H9 (cell line): ENCODE results near the gene PIGL. TPM values are rescaled to one million over a fixed set of nuclear protein-coding genes. Genes with fewer than 3 reads are reported as not detected.

ENCODE experiments used
- DNase-seq: peaks from one replicate; pipeline ENCODE4 v3.0.0-alpha.2; 2017
- H2AFZ ChIP-seq: one replicate; pipeline ENCODE4 v1.6.1; 2013; ENCODE audit warnings: mild to moderate bottlenecking, low read length, control low read depth, moderate library complexity
- H2AK5ac ChIP-seq: 2 replicates; pipeline ENCODE4 v1.6.1; 2013; ENCODE audit warnings: low read length, control low read depth, mixed read lengths; ENCODE audit not compliant: insufficient read length
- H2BK120ac ChIP-seq: one replicate; pipeline ENCODE4 v1.6.1; 2013; ENCODE audit warnings: low read depth, mild to moderate bottlenecking, low read length, control low read depth, inconsistent platforms; ENCODE audit not compliant: poor library complexity, severe bottlenecking
- H2BK12ac ChIP-seq: 2 replicates; pipeline ENCODE4 v1.6.1; 2013; ENCODE audit warnings: low read length, control low read depth, mixed read lengths, low read depth; ENCODE audit not compliant: insufficient read length
- H2BK15ac ChIP-seq: 2 replicates; pipeline ENCODE4 v1.6.1; 2013; ENCODE audit warnings: low read depth, low read length, control low read depth
- H2BK20ac ChIP-seq: one replicate; pipeline ENCODE4 v1.6.1; 2013; ENCODE audit warnings: low read depth, mild to moderate bottlenecking, low read length, control low read depth, inconsistent platforms; ENCODE audit not compliant: poor library complexity, severe bottlenecking
- H2BK5ac ChIP-seq: 2 replicates; pipeline ENCODE4 v1.6.1; 2013; ENCODE audit warnings: low read length, control low read depth, mixed read lengths; ENCODE audit not compliant: insufficient read length
- H3K14ac ChIP-seq: 2 replicates; pipeline ENCODE4 v1.6.1; 2013; ENCODE audit warnings: low read length, control low read depth; ENCODE audit not compliant: insufficient read depth
- H3K18ac ChIP-seq: 2 replicates; pipeline ENCODE4 v1.6.1; 2013; ENCODE audit warnings: low read depth, mild to moderate bottlenecking, mixed read lengths, low read length, control low read depth; ENCODE audit not compliant: insufficient read length
- H3K23ac ChIP-seq: 2 replicates; pipeline ENCODE4 v1.6.1; 2013; ENCODE audit warnings: low read length, control low read depth, mixed read lengths, low read depth; ENCODE audit not compliant: insufficient read length
- H3K23me2 ChIP-seq: 2 replicates; pipeline ENCODE4 v1.6.1; 2013; ENCODE audit warnings: low read depth, mild to moderate bottlenecking, mixed read lengths, low read length, control low read depth; ENCODE audit not compliant: insufficient read length, poor library complexity, severe bottlenecking
- H3K27ac ChIP-seq: 2 replicates; pipeline ENCODE4 v1.5.1; 2013; ENCODE audit warnings: low read length, control low read depth, mixed read lengths, low read depth; ENCODE audit not compliant: insufficient read length
- H3K27me3 ChIP-seq: 2 replicates; pipeline ENCODE4 v1.6.1; 2013; ENCODE audit warnings: low read length, control low read depth, inconsistent platforms; ENCODE audit not compliant: insufficient read depth
- H3K4ac ChIP-seq: 2 replicates; pipeline ENCODE4 v1.6.1; 2013; ENCODE audit warnings: low read depth, mild to moderate bottlenecking, control low read depth, inconsistent platforms, low read length, moderate library complexity
- H3K4me1 ChIP-seq: 2 replicates; pipeline ENCODE4 v1.6.1; 2013; ENCODE audit warnings: low read length, control low read depth, inconsistent platforms; ENCODE audit not compliant: insufficient read depth
- H3K4me2 ChIP-seq: 2 replicates; pipeline ENCODE4 v1.6.1; 2013; ENCODE audit warnings: low read length, control low read depth, mixed read lengths; ENCODE audit not compliant: insufficient read length, insufficient read depth
- H3K56ac ChIP-seq: 2 replicates; pipeline ENCODE4 v1.6.1; 2013; ENCODE audit warnings: low read depth, mild to moderate bottlenecking, mixed read lengths, low read length, control low read depth; ENCODE audit not compliant: insufficient read length
- H3K79me1 ChIP-seq: 2 replicates; pipeline ENCODE4 v1.6.1; 2013; ENCODE audit warnings: low read depth, mild to moderate bottlenecking, moderate library complexity, low read length, control low read depth, inconsistent platforms; ENCODE audit not compliant: insufficient read depth, poor library complexity, severe bottlenecking
- H3K79me2 ChIP-seq: 2 replicates; pipeline ENCODE4 v1.6.1; 2013; ENCODE audit warnings: low read length, control low read depth, inconsistent platforms; ENCODE audit not compliant: insufficient read depth
- H3K9ac ChIP-seq: 2 replicates; pipeline ENCODE4 v1.6.1; 2013; ENCODE audit warnings: low read length, control low read depth, mixed read lengths; ENCODE audit not compliant: insufficient read length; ENCODE audit errors: extremely low read depth
- H3K9me3 ChIP-seq: one replicate; pipeline ENCODE4 v1.6.1; 2013; ENCODE audit warnings: low read depth, low read length, inconsistent platforms; ENCODE audit not compliant: control insufficient read depth
- H3T11ph ChIP-seq: one replicate; pipeline ENCODE4 v1.6.1; 2013; ENCODE audit warnings: mild to moderate bottlenecking, low read length, control low read depth, inconsistent platforms
- H4K20me1 ChIP-seq: one replicate; pipeline ENCODE4 v1.6.1; 2013; ENCODE audit not compliant: control insufficient read depth, insufficient read length, insufficient read depth
- H4K5ac ChIP-seq: 2 replicates; pipeline ENCODE4 v1.6.1; 2013; ENCODE audit warnings: low read depth, mild to moderate bottlenecking, mixed read lengths, low read length, control low read depth; ENCODE audit not compliant: insufficient read length
- H4K8ac ChIP-seq: replicated peaks from 2 replicates; pipeline ENCODE4 v1.6.1; 2013; ENCODE audit warnings: low read length, control low read depth, mixed read lengths, low read depth; ENCODE audit not compliant: insufficient read length
- H4K91ac ChIP-seq: 2 replicates; pipeline ENCODE4 v1.6.1; 2013; ENCODE audit warnings: low read depth, mild to moderate bottlenecking, moderate library complexity, mixed read lengths, low read length, control low read depth; ENCODE audit not compliant: insufficient read length
- H3K27ac Mint-ChIP-seq, 3 experiments: 2 replicates in 2 of 3; 3 replicates in 1 of 3; pipeline ENCODE4 v1.8.0; 2020 to 2021; ENCODE audit warnings: mixed read lengths in 3 of 3, mild to moderate bottlenecking in 1 of 3, moderate library complexity in 1 of 3
- H3K27me3 Mint-ChIP-seq: 2 replicates; pipeline ENCODE4 v1.8.0; 2021; ENCODE audit warnings: low read depth, mild to moderate bottlenecking, moderate library complexity, mixed read lengths
- H3K36me3 Mint-ChIP-seq, 3 experiments: 2 replicates in 2 of 3; 3 replicates in 1 of 3; pipeline ENCODE4 v1.8.0; 2020 to 2021; ENCODE audit warnings: low read depth in 3 of 3, mixed read lengths in 3 of 3; ENCODE audit not compliant: insufficient read depth in 1 of 3
- H3K4me1 Mint-ChIP-seq, 2 experiments: 2 replicates each; pipeline ENCODE4 v1.8.0; 2020; ENCODE audit warnings: mixed read lengths in 2 of 2
- H3K4me3 Mint-ChIP-seq, 2 experiments: 2 replicates in 1 of 2; 3 replicates in 1 of 2; pipeline ENCODE4 v1.8.0; 2020 to 2021; ENCODE audit warnings: mild to moderate bottlenecking in 2 of 2, mixed read lengths in 2 of 2, moderate library complexity in 1 of 2
- H3K9me3 Mint-ChIP-seq, 2 experiments: 2 replicates in 1 of 2; 3 replicates in 1 of 2; pipeline ENCODE4 v1.8.0; 2020; ENCODE audit warnings: mild to moderate bottlenecking in 2 of 2, mixed read lengths in 2 of 2, moderate library complexity in 1 of 2
- CTCF ChIP-seq: fragments of 200-600 bp; sonication (generic); conservative IDR thresholded peaks from 3 replicates; pipeline ENCODE4 v1.8.0; 2021; ENCODE audit warnings: antibody characterized with exemption, mild to moderate bottlenecking
- WGBS: extraction: QIAGEN DNeasy Blood & Tissue Kit; methylation state at CpG from one replicate; pipeline ENCODE4 v1.1.7; 2013; ENCODE audit warnings: missing lambda C conversion rate, low lambda C conversion rate, mixed read lengths; ENCODE audit not compliant: insufficient read length; ENCODE audit errors: extremely low coverage; 5-methylcytosine and 5-hydroxymethylcytosine counted together
- total RNA-seq: library from RNA; stranded (reverse); gene quantifications from 2 replicates; pipeline ENCODE4 v1.2.1, GENCODE V29; 2021

PIGL gene
- total RNA-seq, 1 experiment from 2014 or later = 21.6 TPM

- Histone ChIP-seq H4K5ac (no peak overlapping the region), H2BK15ac (no peak overlapping the region), H2BK20ac (no peak overlapping the region), H3T11ph (no peak overlapping the region), H3K4ac (no peak overlapping the region), H4K20me1 (no peaks in the 10 kb centered on the region), H3K18ac (no peak overlapping the region), H2AFZ (no peak overlapping the region), H3K23me2 (no peaks in the 10 kb centered on the region), H3K9ac (no peak overlapping the region), H3K4me2 (no peak overlapping the region), H3K79me1 (no peaks in the 10 kb centered on the region), H4K8ac (no peak overlapping the region), H3K23ac (no peak overlapping the region), H3K27ac (no peak overlapping the region), H2AK5ac (no peak overlapping the region), H2BK12ac (no peak overlapping the region), H3K27me3 (no peaks in the 10 kb centered on the region), H3K9me3 (no peaks in the 10 kb centered on the region), H2BK120ac (no peak overlapping the region), H4K91ac (no peak overlapping the region), H3K56ac (no peak overlapping the region), H2BK5ac (no peak overlapping the region), H3K79me2 (no peaks in the 10 kb centered on the region), H3K4me1 (peaks cover 7% of the 10 kb centered on the region), H3K14ac (no peak overlapping the region)
- peaks cover 0 to 2% (median 0%) of the 10 kb centered on the region in 3 experiments; a peak in 2 of 7 replicates for H3K36me3 Mint-ChIP-seq
- H3K4me3 Mint-ChIP-seq = no peak overlapping the region
- no peak for DNase-seq
- no peaks in the 10 kb centered on the region for H3K27me3 Mint-ChIP-seq
- peaks cover 11% of the 10 kb centered on the region in 2 experiments for H3K4me1 Mint-ChIP-seq
- H3K9me3 Mint-ChIP-seq = no peaks in the 10 kb centered on the region; a peak in 2 of 5 replicates
- no peak overlapping the region for H3K27ac Mint-ChIP-seq
- WGBS = no CpG with 5 or more reads among the region's 6 CpGs
- no peak for TF ChIP-seq CTCF
These were observed 42.9 kb downstream of the PIGL start for GRCh38 chr17:16259926-16260325.
